MM.1S (cell line): Measurements from ENCODE around the gene ABCG2.

Experiments used
- DNase-seq: peaks from one replicate; pipeline ENCODE4 v3.0.0-alpha.2; 2015
- H2AFZ ChIP-seq: fragments of 300-600 bp; sonication (generic); 2 replicates; pipeline ENCODE4 v1.6.0; 2016; ENCODE audit warnings: antibody characterized with exemption, low read length
- H3F3A ChIP-seq: fragments of 300-600 bp; sonication (generic); 2 replicates; pipeline ENCODE4 v1.6.1; 2016; ENCODE audit warnings: mild to moderate bottlenecking, antibody characterized with exemption, low read length, moderate library complexity, mixed read lengths; ENCODE audit not compliant: insufficient read depth
- H3K27ac ChIP-seq: fragments of 300-600 bp; sonication (generic); 2 replicates; pipeline ENCODE4 v1.5.1; 2016; ENCODE audit warnings: mild to moderate bottlenecking, low read length
- H3K27me3 ChIP-seq: fragments of 300-600 bp; sonication (generic); replicated peaks from 2 replicates; pipeline ENCODE4 v1.6.0; 2016; ENCODE audit warnings: low read length; ENCODE audit not compliant: insufficient read depth
- H3K36me3 ChIP-seq: fragments of 300-600 bp; sonication (generic); replicated peaks from 2 replicates; pipeline ENCODE4 v1.6.1; 2016; ENCODE audit warnings: mild to moderate bottlenecking, low read length, mixed read lengths; ENCODE audit not compliant: insufficient read depth
- H3K4me1 ChIP-seq: fragments of 300-600 bp; sonication (generic); 2 replicates; pipeline ENCODE4 v1.6.1; 2016; ENCODE audit warnings: low read length, mixed read lengths
- H3K4me2 ChIP-seq: fragments of 300-600 bp; sonication (generic); 2 replicates; pipeline ENCODE4 v1.6.0; 2016; ENCODE audit warnings: low read depth, low read length
- H3K4me3 ChIP-seq: fragments of 300-600 bp; sonication (generic); 2 replicates; pipeline ENCODE4 v1.5.1; 2016; ENCODE audit warnings: low read length, mixed read lengths
- H3K79me2 ChIP-seq: fragments of 300-600 bp; sonication (generic); 2 replicates; pipeline ENCODE4 v1.6.1; 2016; ENCODE audit warnings: mixed run types, low read length, mixed read lengths
- H3K9ac ChIP-seq: fragments of 300-600 bp; sonication (generic); 2 replicates; pipeline ENCODE4 v1.6.1; 2016; ENCODE audit warnings: low read length, mixed read lengths
- H3K9me2 ChIP-seq: fragments of 300-600 bp; sonication (generic); replicated peaks from 2 replicates; pipeline ENCODE4 v1.6.1; 2016; ENCODE audit warnings: mild to moderate bottlenecking, low read length, mixed read lengths; ENCODE audit not compliant: insufficient read depth
- H3K9me3 ChIP-seq: fragments of 300-600 bp; sonication (generic); replicated peaks from 2 replicates; pipeline ENCODE4 v1.6.1; 2016; ENCODE audit warnings: mild to moderate bottlenecking, low read length, mixed read lengths; ENCODE audit not compliant: insufficient read depth
- H4K20me1 ChIP-seq: fragments of 300-600 bp; sonication (generic); 2 replicates; pipeline ENCODE4 v1.6.1; 2016; ENCODE audit warnings: mild to moderate bottlenecking, low read length, moderate library complexity, mixed read lengths; ENCODE audit not compliant: insufficient read depth
- EZH2 ChIP-seq: fragments of 300-600 bp; sonication (generic); optimal IDR thresholded peaks from 2 replicates; pipeline ENCODE3; 2017; ENCODE audit warnings: low read depth, mild to moderate bottlenecking, antibody characterized with exemption, low read length, mixed read lengths
- EZH2phosphoT487 ChIP-seq: fragments of 300-600 bp; sonication (generic); IDR thresholded peaks from 2 replicates; pipeline ENCODE4 v1.6.1; 2018; ENCODE audit warnings: antibody characterized with exemption, low read length
- TF ChIP-seq, protein P1 (sequence below): fragments of 300-600 bp; sonication (generic); IDR thresholded peaks from 2 replicates; pipeline ENCODE4 v1.5.1; 2016; ENCODE audit warnings: antibody characterized with exemption, low read length, mixed read lengths

ABCG2 gene

GRCh38 chr4:88115587-88115986 lies 42.9 kb downstream of the ABCG2 start:
- Histone ChIP-seq H3K4me2 (no peak overlapping the region), H3K27ac (no peak overlapping the region), H3K4me3 (no peak overlapping the region), H3K9me3 (no peaks in the 10 kb centered on the region), H3K4me1 (peaks cover 7% of the 10 kb centered on the region), H3K9ac (no peak overlapping the region), H3F3A (no peaks in the 10 kb centered on the region; the same call in 1 of the 2 replicates), H2AFZ (no peak overlapping the region), H3K79me2 (no peaks in the 10 kb centered on the region), H4K20me1 (no peaks in the 10 kb centered on the region), H3K36me3 (no peaks in the 10 kb centered on the region), H3K9me2 (no peaks in the 10 kb centered on the region), H3K27me3 (no peaks in the 10 kb centered on the region)
- TF ChIP-seq EZH2phosphoT487 (no peak), EZH2 (no peak)
- TF ChIP-seq, protein P1, sequence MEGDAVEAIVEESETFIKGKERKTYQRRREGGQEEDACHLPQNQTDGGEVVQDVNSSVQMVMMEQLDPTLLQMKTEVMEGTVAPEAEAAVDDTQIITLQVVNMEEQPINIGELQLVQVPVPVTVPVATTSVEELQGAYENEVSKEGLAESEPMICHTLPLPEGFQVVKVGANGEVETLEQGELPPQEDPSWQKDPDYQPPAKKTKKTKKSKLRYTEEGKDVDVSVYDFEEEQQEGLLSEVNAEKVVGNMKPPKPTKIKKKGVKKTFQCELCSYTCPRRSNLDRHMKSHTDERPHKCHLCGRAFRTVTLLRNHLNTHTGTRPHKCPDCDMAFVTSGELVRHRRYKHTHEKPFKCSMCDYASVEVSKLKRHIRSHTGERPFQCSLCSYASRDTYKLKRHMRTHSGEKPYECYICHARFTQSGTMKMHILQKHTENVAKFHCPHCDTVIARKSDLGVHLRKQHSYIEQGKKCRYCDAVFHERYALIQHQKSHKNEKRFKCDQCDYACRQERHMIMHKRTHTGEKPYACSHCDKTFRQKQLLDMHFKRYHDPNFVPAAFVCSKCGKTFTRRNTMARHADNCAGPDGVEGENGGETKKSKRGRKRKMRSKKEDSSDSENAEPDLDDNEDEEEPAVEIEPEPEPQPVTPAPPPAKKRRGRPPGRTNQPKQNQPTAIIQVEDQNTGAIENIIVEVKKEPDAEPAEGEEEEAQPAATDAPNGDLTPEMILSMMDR: no peak
- DNase-seq: no peak

GRCh38 chr4:88112856-88113255 lies 45.6 kb downstream of the ABCG2 start:
- no peak overlapping the region for H3K27ac ChIP-seq
- no peaks in the 10 kb centered on the region for H3K9me3 ChIP-seq
- no peaks in the 10 kb centered on the region for H3K79me2 ChIP-seq
- peaks cover 9% of the 10 kb centered on the region for H3K4me1 ChIP-seq
- no peaks in the 10 kb centered on the region for H3K9me2 ChIP-seq
- H3F3A ChIP-seq: no peaks in the 10 kb centered on the region; the same call in 1 of the 2 replicates
- H3K9ac ChIP-seq: no peak overlapping the region
- no peaks in the 10 kb centered on the region for H3K27me3 ChIP-seq
- no peak for DNase-seq
- no peaks in the 10 kb centered on the region for H4K20me1 ChIP-seq
- no peak overlapping the region for H3K4me2 ChIP-seq
- H2AFZ ChIP-seq: no peak overlapping the region
- H3K4me3 ChIP-seq: no peak overlapping the region
- no peaks in the 10 kb centered on the region for H3K36me3 ChIP-seq
- TF ChIP-seq EZH2 (no peak), EZH2phosphoT487 (no peak)
- TF ChIP-seq, protein P1: no peak

GRCh38 chr4:88110826-88111225 lies 47.6 kb downstream of the ABCG2 start:
- H3K9ac ChIP-seq: no peak overlapping the region
- DNase-seq: peak; percentile 58
- no peak overlapping the region for H3K4me3 ChIP-seq
- H3K4me1 ChIP-seq: peaks cover 9% of the 10 kb centered on the region
- no peaks in the 10 kb centered on the region for H3K9me3 ChIP-seq
- H3K27me3 ChIP-seq: no peaks in the 10 kb centered on the region
- H2AFZ ChIP-seq: 0 out of 2 replicates have a peak overlapping the region, but pooled peaks have one; percentile 27
- no peaks in the 10 kb centered on the region for H4K20me1 ChIP-seq
- no peaks in the 10 kb centered on the region for H3K9me2 ChIP-seq
- H3K36me3 ChIP-seq: no peaks in the 10 kb centered on the region
- H3K79me2 ChIP-seq: no peaks in the 10 kb centered on the region
- no peaks in the 10 kb centered on the region; the same call in 1 of the 2 replicates for H3F3A ChIP-seq
- TF ChIP-seq, protein P1: no peak
- no peak for TF ChIP-seq EZH2phosphoT487
- no peak for TF ChIP-seq EZH2
- no peak overlapping the region; the same call in 1 of the 2 replicates for H3K27ac ChIP-seq
- H3K4me2 ChIP-seq: peak overlapping the region; percentile 16; the same call in 1 of the 2 replicates
